GM21717 (cell line): ENCODE results near the gene CDH1.

Source experiments
- ATAC-seq: cut with Tn5 transposase; IDR thresholded peaks from one replicate; pipeline ENCODE4 v1.9.1; 2021; ENCODE audit warnings: mild to moderate bottlenecking, moderate library complexity; ENCODE audit not compliant: unreplicated experiment

CDH1 gene

GRCh38 chr16:68759062-68759461, 22.0 kb downstream of the CDH1 start:
- no peak for ATAC-seq

- peak; percentile 48 for ATAC-seq
Observed at GRCh38 chr16:68760671-68761275, 23.7 kb downstream of the CDH1 start.

DNA sequence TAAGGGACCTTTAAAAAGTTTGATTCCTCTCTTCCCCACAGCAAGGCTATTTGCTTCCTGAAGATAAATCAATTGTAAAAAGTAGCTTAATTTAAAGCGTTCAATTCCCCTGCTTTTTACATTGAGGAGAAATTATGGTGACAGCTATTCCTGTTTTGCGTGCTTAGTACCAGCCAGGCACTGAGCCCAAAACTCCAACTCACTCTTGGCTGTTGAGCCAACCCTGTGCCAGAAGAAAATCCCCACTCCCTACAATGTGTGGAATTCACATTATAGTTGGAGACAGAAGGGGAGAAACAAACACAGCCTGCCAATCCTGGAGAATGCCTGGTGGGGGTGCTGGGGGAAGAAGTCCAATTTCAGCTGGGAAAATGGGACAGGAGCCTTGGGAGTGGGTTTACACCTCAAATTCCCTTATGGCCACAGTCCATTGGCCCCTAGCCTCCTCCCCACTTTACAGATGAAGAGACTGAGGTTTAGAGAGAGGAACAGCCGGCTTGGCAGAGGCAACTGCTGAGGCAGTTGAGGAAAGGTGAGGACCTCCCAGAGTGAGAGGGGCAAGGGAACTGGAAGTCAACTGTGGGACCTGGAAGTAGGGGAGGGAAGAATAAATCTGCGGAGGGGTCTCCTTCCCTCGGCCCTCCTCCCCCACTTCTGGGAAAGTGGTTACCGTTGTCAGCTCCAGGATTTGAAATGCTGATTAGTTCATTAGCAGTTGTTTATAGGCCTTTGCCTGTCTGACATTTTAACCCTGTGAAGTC, 26.1 kb downstream of the CDH1 start:
- ATAC-seq = no peak

DNA sequence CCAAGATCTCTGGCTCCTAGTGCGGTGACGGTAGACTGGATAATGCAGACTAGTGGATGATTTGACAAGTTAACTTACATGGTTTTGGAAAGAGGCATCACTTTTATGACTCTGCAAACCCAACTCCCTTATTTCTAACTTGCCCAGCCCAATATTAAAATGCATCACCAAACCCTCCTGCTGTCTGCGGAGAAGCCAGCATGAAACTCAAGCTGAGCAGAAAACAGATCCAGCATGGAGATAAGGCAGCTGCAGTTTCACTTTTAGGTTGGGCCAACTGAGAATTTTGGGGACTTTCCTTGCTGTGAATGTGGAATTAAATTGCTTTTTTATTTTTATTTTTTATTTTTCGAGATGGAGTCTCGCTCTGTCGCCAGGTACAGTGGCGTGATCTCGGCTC, 27.8 kb downstream of the CDH1 start:
- ATAC-seq = no peak

DNA sequence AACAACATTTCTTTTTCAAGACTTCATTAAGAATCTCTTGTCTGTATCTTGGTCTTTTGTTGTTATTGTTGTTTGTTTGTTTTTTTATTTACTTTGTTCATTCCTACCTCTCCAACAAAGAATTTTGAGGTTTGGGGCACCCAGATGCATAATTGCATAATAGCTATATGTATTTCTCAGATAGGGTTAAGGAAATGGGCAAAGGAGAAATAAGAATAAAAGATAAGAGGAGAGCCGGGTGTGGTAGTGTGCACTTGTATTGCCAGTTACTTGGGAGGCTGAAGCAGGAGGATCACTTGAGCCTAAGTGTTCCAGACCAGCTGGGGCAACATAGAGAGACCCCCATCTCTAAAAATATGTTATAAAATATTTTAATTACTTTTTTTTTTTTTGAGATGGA, 30.5 kb downstream of the CDH1 start:
- no peak for ATAC-seq

- no peak for ATAC-seq
Observed at GRCh38 chr16:68768175-68768574, 31.1 kb downstream of the CDH1 start.

GRCh38 chr16:68768771-68769170, 31.7 kb downstream of the CDH1 start:
- ATAC-seq = no peak

GRCh38 chr16:68770671-68771070, 33.6 kb downstream of the CDH1 start:
- no peak for ATAC-seq

GRCh38 chr16:68772030-68772681, 35.1 kb downstream of the CDH1 start:
- ATAC-seq = no peak

DNA sequence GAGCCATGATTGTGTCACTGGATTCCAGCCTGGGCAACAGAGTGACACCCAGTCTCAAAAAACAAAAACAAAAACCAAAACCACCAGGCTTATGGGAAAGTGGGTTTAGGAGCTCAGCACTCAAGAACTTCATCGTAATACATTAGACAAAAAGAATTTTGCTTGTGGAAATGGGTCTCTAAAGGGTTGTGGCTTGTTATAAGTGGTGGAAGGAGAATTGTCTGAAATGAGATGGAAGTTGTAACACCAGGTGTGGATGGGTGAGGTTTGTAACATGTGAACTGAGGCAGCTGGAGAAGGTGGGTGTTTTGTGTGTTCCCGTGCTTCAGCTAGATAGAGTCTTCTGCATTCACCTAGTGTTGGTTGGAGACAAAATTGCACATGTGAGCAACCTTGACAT, 35.8 kb downstream of the CDH1 start:
- no peak for ATAC-seq

DNA sequence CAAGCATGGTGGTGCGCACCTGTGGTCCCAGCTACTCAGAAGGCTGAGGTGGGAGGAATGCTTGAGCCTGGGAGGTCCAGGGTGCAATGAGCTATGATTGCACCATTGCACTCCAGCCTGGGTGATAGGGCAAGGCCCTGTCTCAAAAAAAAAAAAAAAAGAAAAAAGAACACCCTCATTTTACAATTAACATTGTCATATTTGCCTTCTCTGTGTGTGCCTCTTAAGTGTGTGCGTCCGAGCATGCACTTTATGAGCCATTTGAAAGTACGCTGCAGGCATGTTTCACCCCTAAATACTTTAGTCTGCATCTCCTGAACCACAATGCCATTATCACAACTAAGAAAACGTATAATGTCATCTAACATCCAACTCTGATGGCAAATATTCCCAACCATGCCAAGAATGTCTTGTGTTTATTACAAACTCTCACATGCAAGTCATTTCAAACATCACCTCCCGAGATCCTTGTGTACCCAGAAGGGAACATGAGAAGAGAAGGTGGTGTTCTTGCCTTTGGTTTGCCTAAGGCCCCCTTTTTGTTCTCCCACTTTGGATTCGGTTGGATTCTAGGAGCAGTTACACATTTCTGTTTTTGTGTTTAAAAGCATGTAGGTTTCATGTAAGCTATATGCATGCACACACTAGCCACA, 38.0 kb downstream of the CDH1 start:
- ATAC-seq = no peak

DNA sequence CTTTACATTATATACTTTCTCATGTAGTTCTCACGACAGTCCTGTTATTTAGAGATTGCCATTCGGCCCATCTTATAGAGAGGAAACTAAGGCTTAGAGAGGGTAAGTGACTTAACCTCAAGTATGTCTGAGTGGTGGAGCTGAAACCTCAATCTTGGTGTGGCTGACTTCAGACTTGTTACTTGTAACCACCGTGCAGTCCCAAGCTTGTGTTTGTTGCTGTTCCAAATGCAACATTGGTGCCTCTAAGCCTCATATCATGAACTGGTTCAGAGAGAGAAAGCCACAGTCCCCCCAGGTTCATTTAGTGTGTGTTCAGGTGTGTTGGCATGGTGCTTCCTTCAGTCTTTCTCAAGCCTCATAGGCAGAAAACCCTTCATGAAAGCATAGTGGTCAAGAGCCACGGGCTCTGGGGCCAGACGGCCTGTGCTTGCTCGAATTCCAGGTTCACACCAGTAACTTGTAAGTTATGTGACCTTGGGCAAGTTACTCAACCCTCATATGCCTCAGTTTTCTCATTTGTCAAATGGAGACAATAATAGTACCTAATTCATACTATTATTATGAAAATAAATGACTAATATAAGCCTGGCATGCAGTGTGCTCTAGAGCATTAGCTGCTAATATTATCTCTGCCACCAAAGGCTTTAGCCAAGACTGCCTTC, 39.9 kb downstream of the CDH1 start:
- peak; percentile 84 for ATAC-seq

- ATAC-seq = no peak
Observed at GRCh38 chr16:68778551-68779231, 41.6 kb downstream of the CDH1 start.

DNA sequence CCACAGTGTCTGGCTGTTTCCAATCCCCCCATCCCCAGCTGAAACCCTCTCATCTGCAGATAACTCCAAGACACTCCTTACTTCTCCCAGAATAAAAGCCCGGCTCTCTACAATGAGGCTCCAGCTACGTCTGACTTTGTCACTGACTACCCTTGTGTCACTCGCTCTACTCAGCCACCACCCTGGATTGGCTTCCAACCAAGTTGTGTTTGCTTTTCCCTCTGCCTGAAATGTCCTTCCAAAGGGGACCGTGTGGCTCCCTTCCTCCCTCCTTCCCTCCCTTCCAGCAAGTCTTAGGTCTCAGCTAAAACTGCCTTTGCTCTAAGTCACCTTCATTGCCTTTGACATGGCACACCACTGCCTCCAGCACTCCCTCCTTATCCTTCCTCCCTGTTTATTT, 42.8 kb downstream of the CDH1 start:
- ATAC-seq = no peak

DNA sequence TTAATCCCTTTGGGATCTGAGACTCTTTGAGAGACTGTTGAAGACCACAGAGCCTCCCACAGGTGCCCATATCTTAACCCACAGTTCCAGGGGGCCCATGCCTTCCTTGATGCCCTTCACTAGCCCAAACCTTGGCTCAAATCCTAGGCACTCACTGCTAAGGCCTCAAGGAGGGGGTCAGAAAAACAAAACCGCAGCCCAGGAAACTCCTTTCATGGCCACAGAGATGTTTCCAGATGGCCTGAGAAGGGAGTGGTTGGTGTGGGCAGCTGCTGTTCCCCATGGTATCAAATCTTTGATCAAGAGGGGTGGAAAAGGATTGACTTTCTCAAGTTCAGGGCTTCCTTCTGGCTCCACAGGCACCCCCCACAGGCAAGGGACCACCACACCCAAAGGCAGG, 44.7 kb downstream of the CDH1 start:
- no peak for ATAC-seq

- ATAC-seq = no peak
Observed at GRCh38 chr16:68782198-68783174, 45.4 kb downstream of the CDH1 start.

- no peak for ATAC-seq
Observed at GRCh38 chr16:68784226-68784625, 47.1 kb downstream of the CDH1 start.

DNA sequence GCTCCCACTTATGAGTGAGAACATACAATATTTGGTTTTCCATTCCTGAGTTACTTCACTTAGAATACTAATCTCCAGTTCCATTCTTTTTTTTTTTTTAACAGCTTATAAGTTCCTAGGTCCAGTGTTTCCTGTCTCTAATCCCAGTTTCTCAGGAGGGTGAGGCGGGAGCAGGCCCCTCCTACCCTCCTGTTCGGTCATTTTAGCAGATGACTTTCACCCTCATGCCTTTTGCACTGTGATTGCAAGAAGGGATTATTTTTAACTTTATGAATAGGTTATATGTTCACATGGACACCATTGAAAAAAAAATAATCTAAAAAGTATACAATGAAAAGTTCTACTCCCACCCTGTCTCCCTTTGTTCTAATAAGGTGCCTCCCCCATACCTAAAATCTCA, 47.6 kb downstream of the CDH1 start:
- ATAC-seq = no peak

DNA sequence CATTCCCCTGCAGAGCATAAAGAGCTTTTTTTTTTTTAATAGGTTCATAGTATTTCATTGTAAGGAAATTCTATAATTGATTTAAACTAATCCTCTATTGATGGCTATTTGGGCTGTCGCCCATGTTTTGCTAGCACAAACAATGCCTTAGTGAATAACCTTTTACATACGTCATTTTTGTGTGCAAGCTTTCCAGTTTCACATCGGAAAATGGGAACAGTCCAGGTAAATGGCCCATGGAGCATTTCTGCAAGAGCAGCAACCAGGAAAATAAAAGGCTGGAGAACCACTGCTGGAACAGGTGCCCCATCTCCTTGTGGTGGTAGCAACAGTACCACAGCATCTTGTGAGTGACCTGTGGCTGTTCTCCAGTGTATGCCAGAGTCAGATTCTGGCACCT, 48.6 kb downstream of the CDH1 start:
- ATAC-seq = no peak
